GM12874 (cell line): ENCODE results near the gene PITPNB.

ENCODE experiments used
- CTCF ChIP-seq: IDR thresholded peaks from 2 replicates; pipeline ENCODE4 v1.5.1; 2011; ENCODE audit warnings: low read depth, mild to moderate bottlenecking, control low read depth, low read length, moderate library complexity; ENCODE audit not compliant: insufficient read depth

The PITPNB gene

DNA sequence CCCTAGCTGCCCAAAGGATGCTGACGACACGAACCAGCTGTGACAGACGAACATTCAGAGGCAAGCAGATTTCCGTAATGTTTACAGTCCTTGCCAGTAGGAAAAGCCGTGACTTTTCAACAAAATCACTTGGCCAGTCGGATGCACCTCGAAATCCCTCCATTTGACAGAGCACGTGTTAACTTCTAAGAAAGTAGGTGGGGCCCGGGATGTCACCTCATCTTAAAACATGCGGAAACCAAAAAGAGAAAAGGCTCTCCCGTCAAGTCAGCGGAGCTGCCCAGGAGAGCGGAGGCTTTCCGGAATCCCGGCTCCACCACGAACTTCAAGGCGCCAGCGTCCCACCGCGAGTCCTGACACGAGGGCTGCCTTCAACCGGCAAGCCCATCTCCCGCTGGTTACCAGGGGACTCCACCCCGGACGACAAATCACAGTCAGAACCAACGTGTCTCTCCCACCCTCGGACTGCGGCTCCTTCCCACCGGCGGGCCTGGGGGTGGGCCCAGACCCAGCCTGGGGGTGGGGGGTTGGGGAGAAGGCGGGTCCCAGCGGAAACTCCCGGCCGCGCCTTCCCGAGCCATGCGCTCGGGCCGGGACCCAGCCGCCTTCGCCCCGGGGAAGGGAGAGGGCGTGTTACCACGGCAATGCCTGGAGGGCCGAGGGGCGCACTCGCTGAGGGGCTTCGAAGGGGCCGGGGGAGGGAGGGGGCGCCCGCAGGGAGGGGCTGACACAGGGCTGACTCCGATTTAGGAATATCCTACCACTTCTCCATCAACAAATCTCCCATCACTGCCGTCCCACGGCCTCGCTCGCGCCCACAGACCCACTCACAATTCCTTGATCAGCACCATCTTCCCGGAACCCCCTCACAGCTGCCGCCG is 475 bp downstream of the PITPNB start:
- no peak for TF ChIP-seq CTCF

DNA sequence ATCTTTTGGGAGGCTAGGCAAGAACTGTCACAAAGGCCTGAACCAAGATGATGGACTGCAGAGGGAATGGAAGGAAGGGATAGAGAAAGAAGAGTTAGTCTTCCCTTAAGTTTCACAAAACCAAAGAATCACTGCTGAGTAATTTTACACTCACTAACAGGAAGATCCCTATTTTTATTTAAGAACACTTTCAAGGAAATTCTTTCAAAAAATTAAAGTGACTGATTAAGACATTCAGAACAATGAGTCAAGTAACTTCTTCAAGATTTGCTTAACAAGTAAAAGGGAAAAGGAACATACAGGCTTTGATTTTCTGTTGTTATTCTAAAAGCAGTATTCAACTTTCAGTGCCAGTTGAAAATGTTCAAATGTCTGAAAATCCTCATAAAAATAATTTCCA is 3.1 kb downstream of the PITPNB start:
- TF ChIP-seq CTCF = no peak

DNA sequence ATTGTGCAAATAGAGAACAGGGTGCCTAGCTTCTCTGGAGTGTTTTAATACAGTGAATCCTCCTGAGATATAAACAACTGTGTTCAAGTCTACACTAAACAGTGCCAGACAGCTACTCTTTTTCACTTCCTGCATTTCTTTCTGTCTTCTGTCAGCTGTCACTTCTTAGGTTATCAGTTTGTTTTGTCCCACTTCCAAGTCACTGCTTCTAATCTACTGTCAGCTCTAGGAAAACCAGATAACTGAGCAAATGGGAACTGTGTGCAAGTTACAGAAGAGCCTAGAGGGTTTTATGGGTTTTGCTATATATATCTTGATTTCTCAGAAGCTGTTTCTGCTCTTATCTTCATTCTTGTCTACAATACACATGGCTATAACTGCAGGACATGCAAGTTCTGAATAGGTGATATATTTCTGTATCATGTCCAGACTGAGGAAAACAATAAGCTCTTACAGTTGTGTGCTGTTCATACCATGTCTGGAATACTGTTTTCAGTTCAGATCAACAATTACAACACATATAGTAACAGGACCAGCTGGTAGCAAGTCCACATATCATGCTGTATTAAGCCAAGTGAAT is 5.8 kb downstream of the PITPNB start:
- no peak for TF ChIP-seq CTCF

DNA sequence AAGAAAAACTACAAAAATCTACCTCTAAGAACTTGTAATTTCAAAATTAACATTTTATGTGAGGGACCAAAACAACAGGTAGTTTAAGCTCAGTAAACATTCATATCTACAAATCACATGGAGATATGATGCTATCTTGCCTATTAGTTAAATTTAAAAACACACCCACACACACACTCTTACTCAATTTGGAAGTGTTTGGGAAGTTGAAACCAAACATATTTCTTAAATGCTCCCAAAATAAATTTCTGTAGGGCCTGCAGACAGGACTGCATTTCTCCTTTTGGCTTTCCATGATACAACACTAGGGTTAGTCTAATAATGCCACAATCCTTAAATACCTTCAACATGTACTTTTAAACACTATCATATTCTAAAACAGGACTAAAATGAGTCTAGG is 7.0 kb downstream of the PITPNB start:
- TF ChIP-seq CTCF = no peak

DNA sequence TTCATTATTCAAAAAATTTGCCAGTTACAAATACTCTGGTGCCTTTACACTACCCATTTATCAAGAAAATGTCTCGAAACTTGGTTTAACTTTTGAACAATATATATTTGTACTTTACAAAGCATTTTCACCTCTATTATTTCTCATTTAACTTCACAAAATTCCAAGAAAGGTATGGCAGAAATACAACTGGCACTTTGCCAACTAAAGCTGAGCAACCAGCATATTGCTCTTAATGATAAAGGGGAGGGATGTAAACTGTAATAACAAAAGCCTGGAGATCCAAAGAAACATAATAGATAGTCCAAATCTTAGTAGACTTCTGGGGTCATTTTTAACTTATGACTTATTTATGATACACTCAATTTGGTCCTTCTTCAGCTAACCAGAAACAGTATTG is 7.7 kb downstream of the PITPNB start:
- no peak for TF ChIP-seq CTCF

GRCh38 chr22:27906241-27906640 is 12.8 kb downstream of the PITPNB start:
- TF ChIP-seq CTCF = no peak

DNA sequence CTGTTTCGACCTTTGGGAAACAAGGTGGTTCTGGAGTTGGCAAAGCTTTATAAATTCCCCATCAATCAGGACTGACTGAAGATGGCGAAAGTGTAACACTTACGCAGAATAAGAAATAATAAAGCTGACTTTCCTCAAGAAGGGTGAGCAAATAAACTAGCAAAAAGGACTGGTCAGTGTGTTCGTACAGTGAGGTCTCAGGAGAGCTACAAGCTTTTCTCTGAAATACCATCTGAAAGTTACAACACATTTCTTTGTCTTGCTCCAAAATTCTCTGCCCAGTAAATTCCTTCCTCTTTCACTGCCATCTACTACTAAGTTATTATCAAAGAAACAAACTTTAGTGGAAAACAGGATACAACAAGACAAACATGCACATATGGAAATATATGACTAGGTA is 13.4 kb downstream of the PITPNB start:
- no peak for TF ChIP-seq CTCF
